Ishikawa (cell line): Measurements from ENCODE around the gene ESPL1.

Source experiments
- EGR1 ChIP-seq: IDR thresholded peaks from 2 replicates; pipeline ENCODE4 v1.6.1; 2012
- EP300 ChIP-seq: IDR thresholded peaks from 2 replicates; pipeline ENCODE4 v1.6.1; 2012; ENCODE audit warnings: borderline replicate concordance
- FOXM1 ChIP-seq: IDR thresholded peaks from 2 replicates; pipeline ENCODE4 v1.6.1; 2012; ENCODE audit warnings: low read depth, borderline replicate concordance
- MAX ChIP-seq: IDR thresholded peaks from 2 replicates; pipeline ENCODE4 v1.6.1; 2012
- NFIC ChIP-seq: IDR thresholded peaks from 2 replicates; pipeline ENCODE4 v1.6.1; 2012
- RAD21 ChIP-seq: IDR thresholded peaks from 2 replicates; pipeline ENCODE4 v1.6.1; 2012; ENCODE audit warnings: low read depth
- REST ChIP-seq: IDR thresholded peaks from 2 replicates; pipeline ENCODE4 v1.6.1; 2012; ENCODE audit warnings: low read depth, mild to moderate bottlenecking
- TAF1 ChIP-seq: IDR thresholded peaks from 2 replicates; pipeline ENCODE4 v1.6.1; 2012; ENCODE audit warnings: low read depth, mild to moderate bottlenecking
- ZBTB7A ChIP-seq: IDR thresholded peaks from 2 replicates; pipeline ENCODE4 v1.6.1; 2012; ENCODE audit warnings: low read depth
- TF ChIP-seq, protein P1 (sequence below): IDR thresholded peaks from 2 replicates; pipeline ENCODE4 v1.6.1; 2012

DNA sequence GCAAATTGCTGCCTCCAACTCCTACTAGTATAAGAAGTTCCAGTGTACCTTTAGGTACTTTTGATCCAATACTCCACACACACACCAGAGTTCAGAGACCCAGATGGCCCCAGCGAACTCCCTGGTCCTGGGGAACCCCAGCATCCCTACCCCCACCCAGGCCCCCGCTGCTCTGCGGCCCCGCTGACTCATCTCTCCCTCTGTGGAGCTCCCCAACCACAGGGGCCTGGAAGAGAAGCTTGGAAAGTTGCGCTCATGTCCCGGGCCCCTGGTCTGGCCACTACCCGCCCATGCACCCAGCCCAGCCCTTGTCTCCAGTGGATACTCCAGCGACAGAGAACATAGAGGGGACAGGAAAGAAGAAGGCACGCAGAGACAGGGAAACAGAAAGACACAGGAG, 72.3 kb downstream of the ESPL1 start:
- TF ChIP-seq MAX, result no peak
- TF ChIP-seq EP300, result no peak
- no peak for TF ChIP-seq RAD21
- TF ChIP-seq TAF1, result no peak
- no peak for TF ChIP-seq REST
- TF ChIP-seq, protein P1, sequence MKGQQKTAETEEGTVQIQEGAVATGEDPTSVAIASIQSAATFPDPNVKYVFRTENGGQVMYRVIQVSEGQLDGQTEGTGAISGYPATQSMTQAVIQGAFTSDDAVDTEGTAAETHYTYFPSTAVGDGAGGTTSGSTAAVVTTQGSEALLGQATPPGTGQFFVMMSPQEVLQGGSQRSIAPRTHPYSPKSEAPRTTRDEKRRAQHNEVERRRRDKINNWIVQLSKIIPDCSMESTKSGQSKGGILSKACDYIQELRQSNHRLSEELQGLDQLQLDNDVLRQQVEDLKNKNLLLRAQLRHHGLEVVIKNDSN, result no peak
- TF ChIP-seq NFIC, result no peak
- no peak for TF ChIP-seq EGR1
- TF ChIP-seq ZBTB7A, result no peak
- TF ChIP-seq FOXM1, result no peak
